Left ventricle myocardium inferior (tissue), 1 donor: ENCODE results near the gene LMNTD2. TPM values are rescaled to one million over a fixed set of nuclear protein-coding genes. Genes with fewer than 3 reads are reported as not detected.

Source experiments
- DNase-seq: peaks from one replicate; pipeline ENCODE4 v3.0.0-alpha.2; 2020
- H3K27ac ChIP-seq: fragments of 200-600 bp; replicated peaks from 2 replicates; pipeline ENCODE4 v1.8.0; 2021
- H3K27me3 ChIP-seq: fragments of 200-600 bp; 2 replicates; pipeline ENCODE4 v1.8.0; 2021; ENCODE audit warnings: low read depth
- H3K36me3 ChIP-seq: fragments of 200-600 bp; 2 replicates; pipeline ENCODE4 v1.8.0; 2021
- H3K4me1 ChIP-seq: fragments of 200-600 bp; 2 replicates; pipeline ENCODE4 v1.8.0; 2021
- H3K4me3 ChIP-seq: fragments of 200-600 bp; 2 replicates; pipeline ENCODE4 v1.8.0; 2021; ENCODE audit warnings: mild to moderate bottlenecking, moderate library complexity
- H3K9me3 ChIP-seq: fragments of 200-600 bp; replicated peaks from 2 replicates; pipeline ENCODE4 v1.8.0; 2021
- CTCF ChIP-seq: fragments of 200-600 bp; IDR thresholded peaks from 2 replicates; pipeline ENCODE4 v1.8.0; 2021; ENCODE audit warnings: antibody characterized with exemption, mild to moderate bottlenecking, borderline replicate concordance
- intact Hi-C: fragments of 100-400 bp; cut with micrococcal nuclease; formaldehyde crosslinking; loops from one replicate; pipeline ENCODE4 v1.11.0; 2022
- long read RNA-seq: library from polyadenylated mRNA; unstranded; transcript quantifications from one replicate; pipeline ENCODE4 v2.0.0, GENCODE V29; 2021
- total RNA-seq: library from RNA; stranded (reverse); fragmentation: NEBNext Ultra II Directional; extraction: Animal tissue kit (Norgen Biotek cat#: 25700); gene quantifications from one replicate; pipeline ENCODE4 v1.2.1, GENCODE V29; 2021
- donor health status: DM: no; HTN: yes; CAD: no; lungs with severe emphysema.

Gene LMNTD2
- total RNA-seq: 0.52 TPM
- long read RNA-seq: 0 reads

- intact Hi-C loops: no loop called here
- peak; percentile 92 for DNase-seq
Measured at GRCh38 chr11:560305-561147, at the start of gene LMNTD2, which contains the start of gene RASSF7. Gene LMNTD2, minus strand, starts transcription at chr11:560738. Its CDS starts 22 bp downstream, at chr11:560716. Gene RASSF7, plus strand, starts transcription at chr11:560970. Its CDS starts 799 bp downstream, at chr11:561769.

GRCh38 chr11:609341-609811 lies 48.8 kb upstream of the LMNTD2 start:
- no peak for DNase-seq

More at GRCh38 chr11:560305-561147, at the start of gene LMNTD2, which contains the start of gene RASSF7:
- peak within 1 kb of the TSS; percentile 64 for H3K27ac ChIP-seq
- H3K4me1 ChIP-seq: peaks cover 24% of the 10 kb centered on the region
- H3K9me3 ChIP-seq: no peaks in the 10 kb centered on the region
- H3K27me3 ChIP-seq: peaks cover 48% of the 10 kb centered on the region
- no peak for TF ChIP-seq CTCF
- no peaks in the 10 kb centered on the region for H3K36me3 ChIP-seq
- peak within 1 kb of the TSS; percentile 91 for H3K4me3 ChIP-seq

GRCh38 chr11:608791-609251 lies 48.3 kb upstream of the LMNTD2 start:
- Histone ChIP-seq H3K36me3 (peaks cover 95% of the 10 kb centered on the region), H3K9me3 (no peaks in the 10 kb centered on the region), H3K4me3 (peak overlapping the region; percentile 17), H3K4me1 (peaks cover 44% of the 10 kb centered on the region), H3K27ac (peak overlapping the region; percentile 65), H3K27me3 (no peaks in the 10 kb centered on the region)
- TF ChIP-seq CTCF: no peak
- DNase-seq: no peak
- intact Hi-C loops: no loop called here

More at GRCh38 chr11:609341-609811, 48.8 kb upstream of the LMNTD2 start:
- Histone ChIP-seq H3K4me1 (peaks cover 49% of the 10 kb centered on the region), H3K27me3 (no peaks in the 10 kb centered on the region), H3K4me3 (no peak overlapping the region), H3K9me3 (no peaks in the 10 kb centered on the region), H3K27ac (peak overlapping the region; percentile 65), H3K36me3 (peaks cover 91% of the 10 kb centered on the region)
- intact Hi-C loops: no loop called here
- no peak for TF ChIP-seq CTCF

- peak overlapping the region; percentile 17 for H3K4me3 ChIP-seq
- H3K27me3 ChIP-seq: no peaks in the 10 kb centered on the region
- peak overlapping the region; percentile 65 for H3K27ac ChIP-seq
- intact Hi-C loops: no loop called here
- H3K36me3 ChIP-seq: peaks cover 100% of the 10 kb centered on the region
- DNase-seq: no peak
- peaks cover 37% of the 10 kb centered on the region for H3K4me1 ChIP-seq
- H3K9me3 ChIP-seq: no peaks in the 10 kb centered on the region
- no peak for TF ChIP-seq CTCF
Measured at GRCh38 chr11:607971-608659, 47.6 kb upstream of the LMNTD2 start.

- intact Hi-C loops: no loop called here
- no peak for DNase-seq
- Histone ChIP-seq H3K4me1 (peaks cover 29% of the 10 kb centered on the region), H3K27ac (no peak overlapping the region), H3K27me3 (no peaks in the 10 kb centered on the region), H3K9me3 (no peaks in the 10 kb centered on the region), H3K4me3 (no peak overlapping the region), H3K36me3 (peaks cover 100% of the 10 kb centered on the region)
- TF ChIP-seq CTCF: no peak
Measured at GRCh38 chr11:607020-607780, 46.7 kb upstream of the LMNTD2 start.
